ENCODE results near the gene ARL8B. TPM values are rescaled to one million over a fixed set of nuclear protein-coding genes. Genes with fewer than 3 reads are reported as not detected.

The ARL8B gene
- total and polyA plus RNA-seq, 2 of the 8 experiments (the other 6 are each of a cell fraction or from before 2014, with no cell fraction given), result 14.5 to 27.8 TPM

- Histone ChIP-seq H2BK20ac (ENCODE audit: low read length) (no peak overlapping the region), H3K79me1 (ENCODE audit: low read depth, low read length) (no peaks in the 10 kb centered on the region), H3K4me3 (ENCODE audit: extremely low read depth in 1 of 4, insufficient read depth in 2 of 4, low read depth in 3 of 4, low read length in 4 of 4) (no peak overlapping the region), H3K23ac (ENCODE audit: insufficient read length) (no peak overlapping the region), H3K36me3 (ENCODE audit: control insufficient read depth in 2 of 4, insufficient read depth in 4 of 4, low read length in 3 of 4) (no peaks in the 10 kb centered on the region), H3K18ac (ENCODE audit: extremely low read depth, low read length) (no peak overlapping the region), H4K91ac (replicated peaks; ENCODE audit: insufficient read length, low read length) (no peak overlapping the region), H2BK15ac (ENCODE audit: low read length) (no peak overlapping the region), H3K56ac (replicated peaks; ENCODE audit: insufficient read length, low read depth, low read length) (no peak overlapping the region), H2AK5ac (ENCODE audit: low read depth, low read length) (no peak overlapping the region), H3K4me1 (replicated peaks in 1 of 4; ENCODE audit: control insufficient read depth in 3 of 4, insufficient read depth in 4 of 4, low read length in 3 of 4) (no peaks in the 10 kb centered on the region; a peak in 1 of 7 replicates), H3K27ac (ENCODE audit: low read depth, low read length) (no peak overlapping the region), H4K5ac (ENCODE audit: insufficient read length, low read depth, low read length) (no peak overlapping the region), H2BK12ac (ENCODE audit: low read depth, low read length) (no peak overlapping the region), H2BK120ac (replicated peaks; ENCODE audit: low read depth, low read length) (no peak overlapping the region), H3K79me2 (ENCODE audit: control insufficient read depth in 1 of 2, insufficient read depth in 2 of 2, low read length in 2 of 2) (no peaks in the 10 kb centered on the region), H3K9ac (replicated peaks in 1 of 4; ENCODE audit: extremely low read depth in 1 of 4, low read depth in 3 of 4, low read length in 3 of 4) (no peak overlapping the region), H4K20me1 (replicated peaks in 1 of 2; ENCODE audit: control insufficient read depth in 1 of 2, insufficient read depth in 2 of 2, low read length in 2 of 2) (no peaks in the 10 kb centered on the region), H3K4me2 (ENCODE audit: insufficient read depth in 1 of 2, low read depth in 2 of 2, low read length in 2 of 2) (no peak overlapping the region), H3K27me3 (replicated peaks in 1 of 4; ENCODE audit: control insufficient read depth in 3 of 4, extremely low read depth in 1 of 4, insufficient read depth in 3 of 4, low read length in 3 of 4) (no peaks in the 10 kb centered on the region), H3K23me2 (ENCODE audit: low read depth, low read length) (no peaks in the 10 kb centered on the region), H2AFZ (ENCODE audit: low read length) (no peak overlapping the region), H2BK5ac (ENCODE audit: low read depth, low read length) (no peak overlapping the region), H3K4ac (replicated peaks; ENCODE audit: insufficient read length, low read depth, low read length) (no peak overlapping the region), H3K9me3 (ENCODE audit: insufficient read depth in 2 of 2, low read depth in 1 of 2, low read length in 1 of 2) (no peaks in the 10 kb centered on the region), H4K8ac (ENCODE audit: extremely low read depth, insufficient read depth, low read length) (no peak overlapping the region), H3K14ac (ENCODE audit: insufficient read length) (no peak overlapping the region)
- no peak for DNase-seq (ENCODE audit: low read depth in 1 of 2, low spot score in 2 of 2)
- FAIRE-seq, result no peak
- CTCF ChIA-PET (ENCODE audit: partially characterized antibody), result interaction anchor here (0.8 to 1.3 kb wide), 4 partner anchors 8 to 27 kb away, joined by 3 to 10 read pairs (median 3); no protein-coding TSS in a partner anchor
- POLR2A ChIA-PET (ENCODE audit: partially characterized antibody), result no interaction called here
- no peak for TF ChIP-seq BRCA1 (IDR thresholded peaks at IDR 0.05; ENCODE audit: low read depth, low read length)
- no peak for TF ChIP-seq YY1 (IDR thresholded peaks at IDR 0.05; ENCODE audit: low read depth, low read length)
- WGBS, 2 experiments (ENCODE audit: extremely low coverage in 1 of 2, insufficient coverage in 1 of 2, insufficient read length in 1 of 2, insufficient replicate concordance in 2 of 2, low coverage in 1 of 2, low lambda C conversion rate in 2 of 2, missing lambda C conversion rate in 1 of 2), result 72% methylated on average over 4 of the region's 4 CpGs; no CpG with 5 or more reads in 1 of the 2 experiments
Measured at GRCh38 chr3:5087209-5087608, 34.9 kb upstream of the ARL8B start.

All from H1 (cell line).